ENCODE data around the gene FADS6.

DNA sequence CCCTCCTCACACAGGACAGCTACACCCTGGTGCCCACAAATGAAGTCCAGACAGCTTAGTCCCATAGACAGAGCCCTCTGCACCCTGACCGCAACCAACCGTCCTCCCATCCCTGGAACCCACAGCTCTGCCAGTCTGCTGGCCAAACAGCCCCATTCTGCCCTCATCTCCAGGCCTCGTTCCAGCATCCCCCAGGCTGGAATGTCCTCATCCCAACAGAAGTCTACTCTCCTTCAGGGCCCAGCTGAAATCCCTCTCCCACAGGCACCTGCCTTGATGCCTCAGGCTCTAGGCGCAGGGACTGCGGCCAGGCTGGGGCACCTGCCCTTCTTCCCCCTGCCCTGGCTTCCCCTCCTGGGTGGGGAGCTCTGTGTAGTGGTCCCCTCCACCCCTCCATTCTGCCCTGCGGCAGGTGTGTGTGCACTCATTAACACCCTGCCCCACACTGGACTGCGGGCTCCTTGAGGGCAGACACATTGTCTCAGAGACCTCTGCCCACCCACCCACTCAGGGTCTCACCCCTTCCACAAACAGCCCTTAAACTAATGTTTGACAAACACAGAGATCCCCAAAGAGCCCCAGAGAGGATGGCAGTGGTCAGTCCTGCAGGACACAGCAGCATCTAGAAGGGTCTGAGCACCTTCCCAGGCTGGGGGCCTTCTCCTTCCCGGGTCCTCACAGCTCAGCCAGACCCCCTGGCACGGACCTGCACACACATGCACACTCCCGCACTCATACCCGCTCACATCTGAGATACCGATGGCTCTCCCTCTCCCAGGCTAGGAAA, 34.6 kb downstream of the FADS6 start:
- TF ChIP-seq TAF1 (IDR thresholded peaks at IDR 0.05; ENCODE audit: borderline replicate concordance, insufficient read depth, low read length) (no peak), POLR2AphosphoS5 (IDR thresholded peaks at IDR 0.05; ENCODE audit: low read depth, low read length) (no peak), SIN3A (IDR thresholded peaks at IDR 0.05; ENCODE audit: borderline replicate concordance, insufficient read depth, low read length) (no peak), FOXP2 (optimal IDR thresholded peaks at IDR 0.05; ENCODE audit: borderline replicate concordance, extremely low read depth, extremely low read length, insufficient read depth) (no peak)
- TF ChIP-seq, protein P1, sequence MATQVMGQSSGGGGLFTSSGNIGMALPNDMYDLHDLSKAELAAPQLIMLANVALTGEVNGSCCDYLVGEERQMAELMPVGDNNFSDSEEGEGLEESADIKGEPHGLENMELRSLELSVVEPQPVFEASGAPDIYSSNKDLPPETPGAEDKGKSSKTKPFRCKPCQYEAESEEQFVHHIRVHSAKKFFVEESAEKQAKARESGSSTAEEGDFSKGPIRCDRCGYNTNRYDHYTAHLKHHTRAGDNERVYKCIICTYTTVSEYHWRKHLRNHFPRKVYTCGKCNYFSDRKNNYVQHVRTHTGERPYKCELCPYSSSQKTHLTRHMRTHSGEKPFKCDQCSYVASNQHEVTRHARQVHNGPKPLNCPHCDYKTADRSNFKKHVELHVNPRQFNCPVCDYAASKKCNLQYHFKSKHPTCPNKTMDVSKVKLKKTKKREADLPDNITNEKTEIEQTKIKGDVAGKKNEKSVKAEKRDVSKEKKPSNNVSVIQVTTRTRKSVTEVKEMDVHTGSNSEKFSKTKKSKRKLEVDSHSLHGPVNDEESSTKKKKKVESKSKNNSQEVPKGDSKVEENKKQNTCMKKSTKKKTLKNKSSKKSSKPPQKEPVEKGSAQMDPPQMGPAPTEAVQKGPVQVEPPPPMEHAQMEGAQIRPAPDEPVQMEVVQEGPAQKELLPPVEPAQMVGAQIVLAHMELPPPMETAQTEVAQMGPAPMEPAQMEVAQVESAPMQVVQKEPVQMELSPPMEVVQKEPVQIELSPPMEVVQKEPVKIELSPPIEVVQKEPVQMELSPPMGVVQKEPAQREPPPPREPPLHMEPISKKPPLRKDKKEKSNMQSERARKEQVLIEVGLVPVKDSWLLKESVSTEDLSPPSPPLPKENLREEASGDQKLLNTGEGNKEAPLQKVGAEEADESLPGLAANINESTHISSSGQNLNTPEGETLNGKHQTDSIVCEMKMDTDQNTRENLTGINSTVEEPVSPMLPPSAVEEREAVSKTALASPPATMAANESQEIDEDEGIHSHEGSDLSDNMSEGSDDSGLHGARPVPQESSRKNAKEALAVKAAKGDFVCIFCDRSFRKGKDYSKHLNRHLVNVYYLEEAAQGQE (IDR thresholded peaks at IDR 0.05; ENCODE audit: insufficient read depth in 1 of 2, low read depth in 2 of 2, low read length in 2 of 2) = no peak
